KG1 (cell line): ENCODE results near the gene LAD1.

Experiments used
- DNase-seq: peaks from one replicate; lab custom pipeline; 2025; lab: John Stamatoyannopoulos, UW

LAD1 gene

GRCh38 chr1:201363467-201363866 is 35.7 kb downstream of the LAD1 start:
- no peak for DNase-seq

GRCh38 chr1:201362906-201363305 is 36.2 kb downstream of the LAD1 start:
- DNase-seq = no peak

- DNase-seq = no peak
These were observed 37.2 kb downstream of the LAD1 start for GRCh38 chr1:201361652-201362504.

GRCh38 chr1:201360901-201361651 is 38.0 kb downstream of the LAD1 start:
- no peak for DNase-seq

DNA sequence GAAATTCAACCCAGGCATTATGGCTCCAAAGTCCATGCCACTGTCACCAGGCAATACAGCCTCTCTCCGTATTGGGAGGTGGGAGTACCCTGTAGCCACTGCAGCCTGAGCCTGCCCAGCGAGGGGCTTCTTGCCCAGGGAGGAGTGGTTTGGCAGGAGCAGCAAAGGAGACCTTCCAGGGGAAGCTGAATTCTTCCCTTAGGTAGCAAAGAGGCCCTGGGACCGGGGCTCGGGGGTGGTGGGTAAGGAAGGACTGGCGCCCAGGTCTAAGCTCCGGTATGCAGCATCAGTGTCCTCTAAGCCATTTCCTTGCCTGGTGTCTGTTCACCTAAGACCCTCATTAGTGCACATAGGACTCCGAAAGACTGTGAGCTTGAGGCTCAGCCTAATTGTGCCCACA is 38.6 kb downstream of the LAD1 start:
- no peak for DNase-seq

GRCh38 chr1:201359873-201360210 is 39.3 kb downstream of the LAD1 start:
- no peak for DNase-seq

DNA sequence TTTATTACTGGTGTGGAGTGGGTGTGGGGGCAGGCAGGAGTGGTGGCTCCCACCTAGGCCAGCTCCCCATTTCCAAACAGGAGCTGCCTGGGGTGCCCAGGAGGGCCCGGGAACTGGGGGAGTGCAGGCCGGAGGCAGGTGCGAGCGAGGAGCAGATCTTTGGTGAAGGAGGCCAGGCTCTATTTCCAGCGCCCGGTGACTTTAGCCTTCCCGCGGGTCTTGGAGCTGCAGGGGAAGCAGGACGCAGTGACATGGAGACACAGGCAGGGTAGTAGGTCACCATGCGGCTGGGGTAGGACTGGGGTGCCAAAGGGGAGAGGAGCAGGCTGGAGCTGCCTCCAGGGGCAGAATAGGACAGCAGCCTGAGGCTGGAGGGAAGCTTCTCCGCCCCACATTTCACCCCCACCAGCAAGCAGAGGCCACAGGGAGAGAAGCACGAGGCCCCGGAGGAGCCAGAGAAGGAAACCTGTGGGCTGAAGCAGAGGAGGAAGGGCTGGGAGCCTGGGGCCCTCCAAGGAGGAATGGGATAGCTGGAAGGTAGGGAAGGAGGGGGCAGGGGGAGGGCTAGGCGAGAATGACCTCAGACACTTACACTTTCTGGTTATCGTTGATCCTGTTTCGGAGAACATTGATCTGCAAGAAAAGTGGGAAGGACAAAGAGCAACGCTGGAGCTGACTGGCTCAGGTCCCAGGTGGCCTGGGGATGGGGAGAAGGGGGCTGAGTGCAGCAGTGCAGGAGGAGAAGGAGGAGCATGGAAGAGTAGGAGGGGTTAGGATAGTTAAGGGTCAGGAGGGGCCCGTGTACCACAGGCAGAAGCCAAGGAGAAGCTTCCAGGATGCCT is 39.9 kb downstream of the LAD1 start:
- no peak for DNase-seq

DNA sequence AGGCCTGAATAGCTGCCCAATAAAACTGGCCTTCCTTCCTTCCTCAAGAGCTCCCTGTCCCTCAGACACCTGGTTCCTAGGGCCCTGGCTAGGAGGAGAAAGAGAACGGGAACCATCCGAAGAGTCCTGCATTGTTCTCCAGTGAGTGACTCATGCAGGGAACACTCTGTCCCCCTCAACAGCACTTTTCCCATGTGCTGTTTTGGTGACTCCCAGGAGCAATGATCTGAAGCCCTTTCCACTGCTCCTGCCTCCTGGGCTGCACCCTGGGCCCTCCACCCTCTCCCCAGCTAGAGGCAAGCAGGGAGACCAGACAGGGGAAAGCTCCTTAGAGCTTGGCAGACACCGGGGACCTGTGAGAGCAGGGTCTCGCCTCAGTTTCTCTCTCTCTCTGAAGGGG is 40.5 kb downstream of the LAD1 start:
- no peak for DNase-seq

DNA sequence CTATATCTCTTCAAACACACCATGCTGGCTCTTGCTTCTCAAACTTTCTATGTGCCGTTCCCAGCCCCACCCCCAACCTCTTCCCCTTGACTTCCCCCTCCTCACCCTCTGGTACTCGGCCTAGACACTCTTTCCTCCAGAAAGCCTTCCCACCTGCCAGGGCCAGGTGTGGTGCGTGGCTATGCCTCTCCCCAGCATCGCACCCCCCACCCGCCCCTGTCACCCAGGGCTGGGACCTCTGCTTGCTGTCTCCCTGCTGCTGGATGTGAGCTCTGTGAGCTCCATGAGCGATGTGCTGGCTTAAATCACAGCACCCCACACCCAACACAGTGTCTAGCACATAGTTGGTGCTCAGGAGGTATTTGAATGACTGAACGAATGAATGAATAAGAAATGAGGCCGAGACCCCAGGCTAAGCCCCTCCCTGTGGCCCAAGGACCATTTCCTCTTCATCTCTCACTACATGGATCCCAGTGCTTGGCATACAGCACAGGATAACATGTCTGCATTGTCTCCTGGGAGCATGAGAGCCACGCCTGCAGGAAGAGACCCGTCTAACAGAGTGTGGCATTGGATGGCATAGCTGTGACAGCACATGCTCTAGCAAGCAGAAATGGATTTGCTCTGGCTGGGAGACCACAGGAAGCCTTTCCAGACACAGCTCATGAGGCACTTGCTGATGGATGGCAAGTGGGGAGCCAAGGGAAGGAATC is 41.3 kb downstream of the LAD1 start:
- no peak for DNase-seq

- DNase-seq = no peak
These were observed 41.9 kb downstream of the LAD1 start for GRCh38 chr1:201357211-201357610.

DNA sequence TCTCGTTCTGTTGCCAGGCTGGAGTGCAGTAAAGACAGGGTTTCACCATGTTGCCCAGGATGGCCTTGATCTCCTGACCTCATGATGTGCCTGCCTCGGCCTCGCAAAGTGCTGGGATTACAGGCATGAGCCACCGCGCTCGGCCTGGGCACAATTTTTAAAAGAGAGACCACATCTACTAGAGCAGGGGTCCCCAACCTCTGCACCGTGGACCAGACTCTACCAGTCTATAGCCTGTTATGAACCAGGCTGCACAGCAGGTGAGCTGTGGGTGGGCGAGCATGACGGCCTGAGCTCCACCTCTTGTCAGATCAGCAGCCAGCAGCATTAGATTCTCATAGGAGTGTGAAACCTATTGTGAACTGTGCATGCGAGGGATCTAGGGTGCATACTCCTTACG is 42.4 kb downstream of the LAD1 start:
- no peak for DNase-seq

- DNase-seq = no peak
These were observed 42.9 kb downstream of the LAD1 start for GRCh38 chr1:201356236-201356635.

DNA sequence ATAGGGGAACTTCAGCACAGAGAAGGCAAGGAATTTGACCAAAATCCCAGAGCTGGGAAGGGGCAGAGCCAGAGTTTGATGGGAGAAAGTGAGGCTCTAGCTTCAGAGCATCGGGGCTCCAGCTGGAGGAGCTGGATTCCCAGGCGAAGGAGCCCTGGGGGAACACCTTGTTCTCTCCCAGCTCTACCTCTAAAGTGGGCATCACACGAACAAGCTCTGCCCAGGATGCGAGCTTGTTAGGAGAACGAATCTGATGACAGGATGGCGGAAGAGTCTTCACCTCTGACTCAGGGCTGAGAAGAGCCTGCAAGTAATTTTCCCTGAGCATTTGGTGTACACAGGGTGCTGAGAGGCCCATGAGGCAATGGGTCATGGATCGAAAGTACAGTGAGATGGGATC is 43.7 kb downstream of the LAD1 start:
- DNase-seq = no peak

GRCh38 chr1:201354901-201355295 is 44.2 kb downstream of the LAD1 start:
- DNase-seq = no peak

- DNase-seq = no peak
These were observed 44.8 kb downstream of the LAD1 start for GRCh38 chr1:201354151-201354900.

GRCh38 chr1:201353186-201353940 is 45.8 kb downstream of the LAD1 start:
- DNase-seq = no peak

- no peak for DNase-seq
These were observed 47.5 kb downstream of the LAD1 start for GRCh38 chr1:201351617-201352016.

DNA sequence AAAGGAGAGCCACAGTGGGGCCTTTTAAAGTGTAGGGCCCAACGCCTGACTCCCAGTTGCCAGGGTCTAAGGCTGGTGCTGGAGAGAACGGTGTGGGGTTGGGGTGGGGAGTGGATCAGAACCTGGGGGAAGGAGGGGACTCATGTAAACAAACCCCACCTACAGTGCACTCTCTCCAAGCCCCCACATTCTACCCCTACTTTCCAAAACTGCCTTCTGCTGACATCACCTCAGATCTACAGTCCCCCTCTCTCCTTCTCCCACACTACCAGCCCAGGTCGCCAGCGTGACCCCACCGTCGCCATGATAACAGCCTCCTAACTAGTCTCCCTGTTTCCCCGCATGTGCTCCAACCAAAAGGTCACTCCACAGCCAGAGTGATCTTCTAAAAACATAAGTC is 48.2 kb downstream of the LAD1 start:
- no peak for DNase-seq

GRCh38 chr1:201350361-201350725 is 48.8 kb downstream of the LAD1 start:
- DNase-seq = no peak

GRCh38 chr1:201349092-201349491 is 50.0 kb downstream of the LAD1 start:
- DNase-seq = no peak

- DNase-seq = no peak
These were observed 50.9 kb downstream of the LAD1 start for GRCh38 chr1:201348211-201348566.
